ENCODE results near the gene PRR12. TPM values are rescaled to one million over a fixed set of nuclear protein-coding genes. Genes with fewer than 3 reads are reported as not detected.

Gene PRR12, protein sequence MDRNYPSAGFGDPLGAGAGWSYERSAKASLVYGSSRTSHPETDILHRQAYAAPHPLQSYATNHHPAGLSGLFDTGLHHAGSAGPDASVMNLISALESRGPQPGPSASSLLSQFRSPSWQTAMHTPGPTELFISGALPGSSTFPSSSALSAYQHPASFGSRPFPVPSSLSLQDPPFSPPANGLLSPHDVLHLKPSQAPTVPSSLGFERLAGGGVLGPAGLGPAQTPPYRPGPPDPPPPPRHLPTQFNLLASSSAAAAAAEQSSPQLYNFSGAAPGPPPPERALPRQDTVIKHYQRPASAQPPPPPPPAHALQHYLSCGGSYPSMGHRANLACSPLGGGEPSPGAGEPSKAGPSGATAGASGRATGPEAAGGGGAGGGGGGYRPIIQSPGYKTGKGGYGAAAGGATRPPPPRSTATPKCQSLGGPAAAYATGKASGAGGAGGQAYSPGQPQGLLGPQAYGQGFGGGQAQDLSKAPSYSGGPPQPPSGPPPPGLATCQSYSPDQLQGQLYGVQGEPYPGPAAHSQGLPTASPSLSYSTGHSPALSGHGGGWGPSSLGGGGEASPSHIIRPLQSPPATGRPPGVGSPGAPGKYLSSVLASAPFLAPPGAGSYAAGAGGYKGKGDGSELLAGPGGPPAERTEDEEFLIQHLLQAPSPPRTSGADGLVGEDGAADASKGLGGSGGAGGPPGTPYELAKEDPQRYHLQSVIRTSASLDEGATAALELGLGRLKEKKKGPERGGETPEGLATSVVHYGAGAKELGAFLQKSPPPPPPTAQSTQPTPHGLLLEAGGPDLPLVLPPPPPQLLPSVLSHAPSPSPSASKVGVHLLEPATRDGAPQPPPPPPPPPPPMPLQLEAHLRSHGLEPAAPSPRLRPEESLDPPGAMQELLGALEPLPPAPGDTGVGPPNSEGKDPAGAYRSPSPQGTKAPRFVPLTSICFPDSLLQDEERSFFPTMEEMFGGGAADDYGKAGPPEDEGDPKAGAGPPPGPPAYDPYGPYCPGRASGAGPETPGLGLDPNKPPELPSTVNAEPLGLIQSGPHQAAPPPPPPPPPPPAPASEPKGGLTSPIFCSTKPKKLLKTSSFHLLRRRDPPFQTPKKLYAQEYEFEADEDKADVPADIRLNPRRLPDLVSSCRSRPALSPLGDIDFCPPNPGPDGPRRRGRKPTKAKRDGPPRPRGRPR (N-terminal part only)
- 10 to 100 TPM; 18.8 to 44.3 (median 34.6) TPM for total RNA-seq
- 10 to 100 TPM in 1 of 3 donors, 1 to 10 TPM in 2; 3.7 to 21.4 (median 3.9) TPM for polyA plus RNA-seq
- long read RNA-seq, donor 1, partial matches to known transcripts = 6 of 6 reads
- long read RNA-seq, donor 1, other reads (novel, unspliced or antisense) = 0 of 6 reads
- long read RNA-seq, donor 2, partial matches to known transcripts = 6 of 6 reads
- long read RNA-seq, donor 2, other reads (novel, unspliced or antisense) = 0 of 6 reads

DNA sequence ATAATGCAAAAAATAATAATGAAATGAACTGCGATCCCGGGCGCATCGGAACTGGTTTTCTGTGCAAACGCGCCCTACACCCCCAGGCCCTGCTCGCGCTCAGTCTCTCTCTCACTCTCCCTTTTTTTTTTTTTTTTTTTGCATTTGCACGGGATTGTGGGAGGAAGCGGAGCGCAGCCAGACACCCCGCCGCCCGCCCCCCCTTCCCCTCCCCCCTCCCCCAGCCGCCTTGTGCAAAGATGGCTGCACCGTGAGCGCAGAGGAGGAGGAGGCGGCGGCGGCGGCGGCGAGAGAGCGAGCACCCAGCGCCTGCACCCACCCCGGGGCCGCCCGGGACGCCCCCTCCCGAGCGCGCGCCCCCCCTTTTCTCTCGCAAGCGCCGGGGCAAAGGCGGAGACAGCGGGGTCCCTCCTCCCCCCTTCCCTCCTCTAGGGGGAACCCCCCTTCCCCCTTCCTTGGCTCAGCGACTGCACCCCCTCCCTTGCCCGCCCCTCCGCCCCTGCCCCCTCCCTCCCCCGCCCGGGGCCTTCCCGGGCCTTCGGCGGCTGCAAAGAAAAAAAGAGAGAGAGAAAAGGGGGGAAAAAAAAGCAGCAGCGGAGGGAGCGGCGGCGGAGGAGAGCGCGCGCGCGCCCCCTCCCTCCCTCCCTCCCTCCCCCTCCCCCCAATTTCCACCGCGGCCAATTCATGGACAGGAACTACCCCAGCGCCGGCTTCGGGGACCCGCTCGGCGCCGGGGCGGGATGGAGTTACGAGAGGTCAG lies at the start of gene PRR12:
Gene PRR12, plus strand, starts transcription at position 212 of the 760 bp plus-strand sequence. Its CDS starts 473 bp downstream, at position 685.
- DNase-seq = peak; percentile 93

DNA sequence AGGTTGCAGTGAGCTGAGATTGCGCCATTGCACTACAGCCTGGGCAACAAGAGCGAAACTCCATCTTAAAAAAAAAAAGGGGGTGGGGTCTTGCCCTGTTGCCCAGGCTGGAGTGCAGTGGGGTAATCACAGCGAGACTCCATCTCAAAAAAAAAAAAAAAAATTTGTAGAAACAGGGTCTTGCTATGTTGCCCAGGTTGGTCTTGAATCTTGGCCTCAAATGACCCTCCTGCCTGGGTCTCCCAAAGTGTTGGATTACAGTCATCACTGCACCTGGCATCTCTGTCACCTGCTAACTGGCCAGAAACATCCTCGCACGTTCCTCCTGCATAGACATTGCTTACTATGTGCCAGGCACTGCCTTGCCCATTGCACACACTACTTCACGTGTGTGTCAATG lies 49.1 kb upstream of the PRR12 start:
- Histone ChIP-seq H3K36me3 (peaks cover 0 to 72% (median 11%) of the 10 kb centered on the region in 6 donors), H3K9me3 (no peaks in the 10 kb centered on the region), H3K27ac (no peak overlapping the region), H3K4me1 (peaks cover 3 to 26% (median 15%) of the 10 kb centered on the region in 6 donors), H3K27me3 (replicated peaks in 1 of 7) (no peaks in the 10 kb centered on the region), H3K4me3 (no peak overlapping the region)
- WGBS, 5 donors = 88 to 94% (median 90%) methylated on average over 5 to 6 of the region's 6 CpGs
- TF ChIP-seq, protein P1, sequence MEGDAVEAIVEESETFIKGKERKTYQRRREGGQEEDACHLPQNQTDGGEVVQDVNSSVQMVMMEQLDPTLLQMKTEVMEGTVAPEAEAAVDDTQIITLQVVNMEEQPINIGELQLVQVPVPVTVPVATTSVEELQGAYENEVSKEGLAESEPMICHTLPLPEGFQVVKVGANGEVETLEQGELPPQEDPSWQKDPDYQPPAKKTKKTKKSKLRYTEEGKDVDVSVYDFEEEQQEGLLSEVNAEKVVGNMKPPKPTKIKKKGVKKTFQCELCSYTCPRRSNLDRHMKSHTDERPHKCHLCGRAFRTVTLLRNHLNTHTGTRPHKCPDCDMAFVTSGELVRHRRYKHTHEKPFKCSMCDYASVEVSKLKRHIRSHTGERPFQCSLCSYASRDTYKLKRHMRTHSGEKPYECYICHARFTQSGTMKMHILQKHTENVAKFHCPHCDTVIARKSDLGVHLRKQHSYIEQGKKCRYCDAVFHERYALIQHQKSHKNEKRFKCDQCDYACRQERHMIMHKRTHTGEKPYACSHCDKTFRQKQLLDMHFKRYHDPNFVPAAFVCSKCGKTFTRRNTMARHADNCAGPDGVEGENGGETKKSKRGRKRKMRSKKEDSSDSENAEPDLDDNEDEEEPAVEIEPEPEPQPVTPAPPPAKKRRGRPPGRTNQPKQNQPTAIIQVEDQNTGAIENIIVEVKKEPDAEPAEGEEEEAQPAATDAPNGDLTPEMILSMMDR (IDR thresholded peaks at IDR 0.05 in 8 of 11, conservative IDR thresholded peaks at IDR 0.05 in 3 of 11) = no peak
- TF ChIP-seq POLR2AphosphoS5 (IDR thresholded peaks at IDR 0.05) = no peak
- TF ChIP-seq POLR2A (IDR thresholded peaks at IDR 0.05) = no peak
- no peak for DNase-seq
- intact Hi-C loops (cut with DNase I; ENCODE audit: low total_unique reads) = no loop called here

More for the DNA sequence above, at the start of gene PRR12:
- 0 to 1% (median 1%) methylated on average over 31 to 63 of the region's 66 CpGs for WGBS, 5 donors
- Histone ChIP-seq H3K9me3 (no peaks in the 10 kb centered on the region), H3K4me3 (peak within 1 kb of the TSS; percentile 76 to 99 (median 96)), H3K27ac (peak within 1 kb of the TSS; percentile 85 to 96 (median 92)), H3K36me3 (peaks cover 3 to 27% (median 23%) of the 10 kb centered on the region in 6 donors), H3K4me1 (peaks cover 16 to 63% (median 34%) of the 10 kb centered on the region in 6 donors), H3K27me3 (replicated peaks in 1 of 7) (no peaks in the 10 kb centered on the region)
- intact Hi-C loops (cut with DNase I; ENCODE audit: low total_unique reads) = loop anchor here (10.0 kb wide), 1 partner anchor 74 kb away; the partner anchor contains the start of genes BCL2L12 and IRF3
- TF ChIP-seq POLR2A (IDR thresholded peaks at IDR 0.05) (no peak), POLR2AphosphoS5 (IDR thresholded peaks at IDR 0.05) (peak in 2 of 3 donors; percentile 25 to 51)
- TF ChIP-seq, protein P1 (IDR thresholded peaks at IDR 0.05 in 8 of 11, conservative IDR thresholded peaks at IDR 0.05 in 3 of 11) = peak in 2 of 11 experiments; percentile 10

DNA sequence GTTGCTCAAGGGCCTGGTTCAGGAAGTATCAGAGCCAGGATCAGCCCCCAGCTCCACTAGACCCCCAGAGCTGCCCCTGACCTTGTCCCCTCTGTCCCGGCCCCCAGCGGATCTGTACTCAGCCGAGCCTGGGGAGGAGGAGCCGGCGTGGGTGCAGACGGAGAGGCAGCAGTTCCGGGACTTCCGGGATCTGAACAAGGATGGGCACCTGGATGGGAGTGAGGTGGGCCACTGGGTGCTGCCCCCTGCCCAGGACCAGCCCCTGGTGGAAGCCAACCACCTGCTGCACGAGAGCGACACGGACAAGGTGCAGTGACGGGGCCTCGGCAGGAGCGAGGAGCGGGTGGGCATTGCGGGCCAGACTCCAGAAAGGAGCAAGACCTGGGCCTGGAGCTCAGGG lies 48.5 kb upstream of the PRR12 start:
- Histone ChIP-seq H3K36me3 (peaks cover 0 to 66% (median 9%) of the 10 kb centered on the region in 6 donors), H3K4me1 (peaks cover 1 to 26% (median 14%) of the 10 kb centered on the region in 6 donors), H3K9me3 (no peaks in the 10 kb centered on the region), H3K27me3 (replicated peaks in 1 of 7) (no peaks in the 10 kb centered on the region), H3K4me3 (no peak overlapping the region), H3K27ac (no peak overlapping the region)
- peak in 1 of 3 donors; percentile 36 for TF ChIP-seq POLR2AphosphoS5 (IDR thresholded peaks at IDR 0.05)
- no peak for TF ChIP-seq POLR2A (IDR thresholded peaks at IDR 0.05)
- 89 to 95% (median 94%) methylated on average over 16 of the region's 16 CpGs for WGBS, 5 donors
- no peak for DNase-seq
- intact Hi-C loops (cut with DNase I; ENCODE audit: low total_unique reads) = no loop called here
